GM19035 (cell line): ENCODE measurements around the gene C1GALT1.
"Not testable (repeated sequence)": the region's sequence is repeated elsewhere in the genome, so short reads cannot be mapped to it uniquely, and the experiment has no call there.

ENCODE experiments used
- ATAC-seq: cut with Tn5 transposase; IDR thresholded peaks from one replicate; pipeline ENCODE4 v1.9.1; 2021; ENCODE audit not compliant: unreplicated experiment

The C1GALT1 gene

DNA sequence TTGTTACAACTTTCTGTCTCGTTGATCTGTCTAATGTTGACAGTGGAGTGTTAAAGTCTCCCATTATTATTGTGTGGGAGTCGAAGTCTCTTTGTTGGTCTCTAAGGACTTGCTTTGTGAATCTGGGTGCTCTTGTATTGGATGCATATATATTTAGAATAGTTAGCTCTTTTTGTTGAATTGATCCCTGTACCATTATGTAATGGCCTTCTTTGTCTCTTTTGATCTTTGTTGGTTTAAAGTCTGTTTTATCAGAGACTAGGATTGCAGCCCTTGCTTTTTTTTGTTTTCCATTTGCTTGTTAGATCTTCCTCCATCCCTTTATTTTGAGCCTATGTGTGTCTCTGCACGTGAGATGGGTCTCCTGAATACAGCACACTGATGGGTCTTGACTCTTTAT lies 17.2 kb downstream of the C1GALT1 start:
- not testable (repeated sequence) for ATAC-seq

GRCh38 chr7:7200255-7200654 lies 17.9 kb downstream of the C1GALT1 start:
- ATAC-seq = not testable (repeated sequence)

DNA sequence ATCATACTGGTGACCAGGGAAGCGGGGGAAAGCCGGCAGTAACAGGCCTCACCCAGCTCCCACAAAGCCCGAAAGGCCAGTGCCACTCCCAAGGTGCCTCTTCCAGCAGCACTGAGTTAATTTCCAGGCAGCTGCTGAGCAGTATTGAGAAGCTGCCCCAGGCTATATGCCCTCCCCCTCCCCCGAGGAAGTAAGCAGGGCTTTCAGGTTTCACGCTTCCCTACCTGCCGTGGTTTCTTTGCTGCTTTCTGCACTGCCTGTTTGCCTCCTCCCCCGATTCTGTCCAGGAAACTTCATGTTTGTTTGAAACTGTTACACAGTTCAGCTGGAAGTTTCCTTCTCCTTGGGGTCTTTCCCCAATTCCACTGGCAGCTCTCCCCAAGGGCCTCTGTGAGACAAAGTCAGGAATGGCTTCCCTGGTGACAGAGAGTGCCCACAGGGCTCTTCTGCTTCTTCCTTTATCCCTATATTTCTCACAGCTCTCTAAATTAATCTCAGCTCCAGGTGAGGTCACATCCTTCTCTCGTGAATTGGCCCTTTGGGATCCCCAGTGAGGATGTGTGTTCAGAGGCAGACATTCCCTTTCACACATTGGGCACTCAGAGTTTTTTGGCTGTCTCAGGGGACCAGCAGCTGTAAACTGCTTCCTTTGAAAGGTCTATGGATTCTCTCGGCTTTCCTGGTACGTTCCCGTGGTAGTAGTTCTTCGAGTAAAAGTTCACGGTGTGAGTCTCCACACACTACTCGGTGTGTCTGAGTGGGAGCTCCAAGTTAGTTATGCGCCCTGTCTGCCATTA lies 19.4 kb downstream of the C1GALT1 start:
- peak; percentile 97 for ATAC-seq

DNA sequence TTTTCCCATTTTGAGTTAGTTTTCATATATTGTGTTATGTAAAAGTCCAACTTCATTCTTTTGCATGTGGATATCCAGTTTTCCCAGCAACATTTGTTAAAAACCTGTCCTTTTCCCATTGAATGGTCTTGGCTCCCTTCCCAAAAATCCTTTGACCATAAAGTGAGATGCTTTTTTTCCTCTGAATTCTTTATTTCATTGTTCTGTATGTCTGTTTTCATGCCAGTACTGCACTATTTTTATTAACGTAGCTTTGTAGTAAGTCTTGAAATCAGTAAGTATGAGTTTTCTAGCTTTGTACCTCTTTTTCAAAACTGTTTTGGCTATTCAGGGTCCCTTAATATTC lies 20.0 kb downstream of the C1GALT1 start:
- ATAC-seq = no peak

DNA sequence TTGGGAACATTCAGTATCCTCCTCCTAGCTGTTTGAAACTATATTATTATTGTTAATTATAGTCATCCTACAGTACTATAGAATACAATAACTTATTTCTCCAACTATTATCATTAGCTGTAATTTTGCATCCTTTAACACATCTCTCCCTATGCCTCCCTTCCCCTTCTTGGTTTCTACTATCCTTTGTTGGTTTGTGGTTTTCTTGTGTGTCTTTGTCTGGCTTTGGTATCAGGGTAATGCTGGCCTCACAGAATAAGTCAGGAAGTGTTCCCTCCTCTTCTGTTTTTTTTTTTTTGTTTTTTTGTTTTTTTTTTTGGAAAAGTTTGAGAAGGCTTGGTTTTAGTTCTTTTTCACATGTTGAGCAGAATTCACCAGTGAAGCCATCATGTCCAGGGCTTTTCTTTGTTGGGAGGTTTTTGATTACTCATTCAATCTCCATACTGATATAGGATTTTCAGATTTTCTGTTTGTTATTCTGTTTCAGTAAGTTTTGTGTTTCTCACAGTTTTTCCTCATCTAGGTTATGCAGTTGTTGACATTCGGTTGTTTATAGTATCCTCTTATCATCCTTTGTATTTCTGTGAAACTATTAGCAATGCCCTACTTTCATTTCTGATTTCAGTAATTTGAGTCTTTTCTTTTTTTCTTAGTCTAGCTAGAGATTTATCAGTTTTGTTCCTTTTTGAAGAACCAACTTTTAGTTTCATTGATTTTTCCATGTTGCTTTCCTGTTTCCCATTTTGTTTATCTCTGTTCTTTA lies 21.6 kb downstream of the C1GALT1 start:
- ATAC-seq = no peak

DNA sequence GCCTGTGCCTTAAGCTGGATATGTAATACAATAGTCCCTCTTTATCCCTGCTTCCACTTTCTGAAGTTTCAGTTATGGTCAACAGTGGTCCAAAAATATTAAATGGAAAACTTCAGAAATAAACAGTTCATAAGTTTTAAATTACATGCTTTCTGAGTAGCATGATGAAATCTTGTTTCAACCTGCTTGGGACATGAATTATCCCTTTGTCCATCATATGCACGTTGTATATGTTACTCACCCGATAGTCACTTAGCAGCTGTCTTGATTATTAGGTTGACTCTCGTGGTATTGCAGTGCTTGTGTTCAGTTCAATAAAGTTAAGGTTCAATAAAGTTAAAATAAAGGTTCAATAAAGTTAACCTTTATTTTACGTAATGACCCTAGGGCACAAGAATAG lies 25.5 kb downstream of the C1GALT1 start:
- ATAC-seq = no peak

GRCh38 chr7:7208520-7208919 lies 26.2 kb downstream of the C1GALT1 start:
- no peak for ATAC-seq

DNA sequence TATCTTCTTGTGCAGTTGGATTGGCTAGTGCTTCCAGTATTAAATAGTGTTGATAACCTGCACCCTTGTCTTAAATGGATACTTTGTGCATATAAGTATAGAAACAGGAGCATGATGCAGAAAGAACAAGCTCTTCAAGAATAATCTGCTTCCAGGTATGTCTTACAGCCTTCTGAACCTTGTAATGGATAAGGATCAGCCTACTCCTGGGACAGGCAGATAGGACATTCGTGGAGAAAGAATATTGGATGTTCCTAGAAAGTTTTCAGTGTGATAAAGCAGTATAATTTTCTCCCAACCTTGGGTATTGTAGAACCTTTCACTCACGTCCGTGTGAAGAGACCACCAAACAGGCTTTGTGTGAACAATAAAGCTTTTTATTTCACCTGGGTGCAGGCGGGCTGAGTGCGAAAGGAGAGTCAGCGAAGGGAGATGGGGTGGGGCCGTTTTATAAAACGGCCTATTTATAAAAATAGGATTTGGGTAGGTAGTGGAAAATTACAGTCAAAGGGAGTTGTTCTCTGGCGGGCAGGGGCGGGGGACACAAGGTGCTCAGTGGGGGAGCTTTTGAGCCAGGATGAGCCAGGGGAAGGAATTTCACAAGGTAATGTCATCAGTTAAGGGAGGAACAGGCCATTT lies 27.2 kb downstream of the C1GALT1 start:
- ATAC-seq = no peak

GRCh38 chr7:7210475-7211237 lies 28.3 kb downstream of the C1GALT1 start:
- no peak for ATAC-seq

DNA sequence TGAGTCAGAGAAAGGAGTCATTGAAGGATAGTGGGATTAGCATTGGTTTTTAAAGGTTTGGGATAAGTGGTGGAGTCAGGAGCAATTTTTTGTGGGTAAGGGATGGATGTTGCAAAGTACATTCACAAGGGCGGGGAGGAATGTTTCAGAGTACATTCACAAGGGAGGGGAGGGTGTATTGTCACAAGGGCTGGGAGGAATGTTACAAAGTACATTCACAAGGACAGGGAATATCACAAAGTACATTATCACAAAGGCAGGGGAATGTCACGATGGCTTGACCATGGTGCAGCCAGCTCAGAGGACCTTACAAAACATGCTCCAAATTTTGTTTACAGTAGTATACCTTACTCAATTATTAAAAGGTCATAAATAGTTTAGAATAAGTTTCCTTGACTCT lies 30.3 kb downstream of the C1GALT1 start:
- no peak for ATAC-seq

DNA sequence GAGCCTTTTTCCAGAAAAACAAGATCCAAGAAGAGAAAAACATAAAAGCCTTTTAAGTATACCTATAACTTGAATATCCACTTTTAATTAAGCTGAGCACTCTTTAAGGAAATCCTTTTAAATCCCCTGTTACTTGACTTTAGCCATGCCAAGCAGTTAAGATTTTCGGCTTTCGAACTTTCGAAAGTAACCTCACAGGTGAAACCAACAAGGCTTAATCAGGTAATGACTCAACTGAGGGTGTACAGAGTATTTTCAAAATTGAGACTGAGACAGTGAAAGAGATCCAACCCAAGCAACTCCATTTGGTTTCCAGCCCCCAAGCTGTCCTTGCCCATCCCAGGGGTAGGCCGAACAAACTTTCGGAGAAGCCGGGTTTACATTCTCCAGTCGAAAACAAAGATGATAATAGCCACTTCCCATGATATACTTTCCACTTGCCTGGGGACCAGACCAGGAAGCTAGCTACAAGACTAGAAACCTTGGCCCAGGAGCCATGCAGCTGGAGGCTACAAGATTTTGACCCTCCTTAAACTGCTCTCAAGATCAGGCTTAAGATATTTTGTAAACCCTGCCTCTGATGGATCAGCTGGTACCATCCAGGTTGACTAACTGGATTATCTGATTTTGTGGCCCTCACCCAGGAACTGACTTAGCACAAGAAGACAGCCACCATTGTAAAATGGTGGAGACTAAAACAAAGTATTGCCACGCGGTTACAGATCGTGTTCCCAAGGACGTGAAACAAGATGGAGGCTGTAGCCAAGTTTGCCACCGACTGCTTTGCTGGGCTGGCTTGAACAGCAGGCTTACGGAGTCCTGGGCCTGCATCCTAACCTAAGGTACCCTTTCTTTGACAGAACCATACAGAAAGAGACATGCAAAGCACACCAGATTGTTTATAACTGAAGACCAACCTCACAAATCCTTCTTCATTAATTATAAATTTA lies 32.3 kb downstream of the C1GALT1 start:
- ATAC-seq = no peak

- ATAC-seq = no peak
Measured at GRCh38 chr7:7216279-7216678, 33.9 kb downstream of the C1GALT1 start.

- no peak for ATAC-seq
Measured at GRCh38 chr7:7219216-7219615, 36.9 kb downstream of the C1GALT1 start.

DNA sequence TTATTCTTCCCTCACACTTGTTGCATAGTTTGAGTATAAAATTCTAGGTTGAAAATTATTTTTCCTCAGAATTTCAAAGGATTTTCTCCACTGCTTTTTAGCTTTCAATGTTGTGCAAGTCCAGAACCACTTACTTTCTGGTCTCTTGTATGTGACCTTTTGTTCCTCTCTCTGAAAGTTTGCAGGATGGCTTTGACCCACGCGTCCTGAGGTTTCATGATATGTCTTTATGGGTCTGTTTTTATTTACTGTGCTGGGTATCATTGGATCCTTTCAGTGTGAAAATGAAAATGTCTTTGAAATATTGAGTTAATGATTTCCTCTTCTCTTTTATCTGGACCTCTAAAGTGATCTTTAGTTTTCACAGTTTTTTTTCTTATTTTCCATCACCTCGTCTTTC lies 38.5 kb downstream of the C1GALT1 start:
- ATAC-seq = no peak

GRCh38 chr7:7221599-7222038 lies 39.3 kb downstream of the C1GALT1 start:
- no peak for ATAC-seq

GRCh38 chr7:7223250-7223649 lies 40.9 kb downstream of the C1GALT1 start:
- no peak for ATAC-seq

- no peak for ATAC-seq
Measured at GRCh38 chr7:7226407-7226806, 44.1 kb downstream of the C1GALT1 start.

- ATAC-seq = no peak
Measured at GRCh38 chr7:7228472-7228871, 46.1 kb downstream of the C1GALT1 start.

DNA sequence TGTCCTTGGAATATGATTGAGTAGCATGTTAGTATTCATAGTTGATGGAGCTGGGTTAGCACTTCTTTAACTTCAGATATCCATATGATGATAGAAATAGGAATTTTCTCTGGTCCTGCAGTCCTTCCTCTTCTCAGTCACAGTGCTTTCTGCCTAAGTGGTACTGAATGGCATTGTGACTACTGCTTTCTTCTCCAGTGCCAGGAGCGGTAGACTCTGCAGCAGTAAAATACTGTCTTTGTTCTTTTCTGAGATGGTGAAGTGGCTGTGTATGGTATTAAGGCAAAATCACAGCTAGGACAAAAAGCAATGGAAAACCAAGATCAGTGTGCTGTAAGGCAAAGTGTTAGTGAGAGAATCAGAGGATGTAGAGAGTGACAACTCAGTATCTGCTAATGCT lies 46.6 kb downstream of the C1GALT1 start:
- no peak for ATAC-seq

DNA sequence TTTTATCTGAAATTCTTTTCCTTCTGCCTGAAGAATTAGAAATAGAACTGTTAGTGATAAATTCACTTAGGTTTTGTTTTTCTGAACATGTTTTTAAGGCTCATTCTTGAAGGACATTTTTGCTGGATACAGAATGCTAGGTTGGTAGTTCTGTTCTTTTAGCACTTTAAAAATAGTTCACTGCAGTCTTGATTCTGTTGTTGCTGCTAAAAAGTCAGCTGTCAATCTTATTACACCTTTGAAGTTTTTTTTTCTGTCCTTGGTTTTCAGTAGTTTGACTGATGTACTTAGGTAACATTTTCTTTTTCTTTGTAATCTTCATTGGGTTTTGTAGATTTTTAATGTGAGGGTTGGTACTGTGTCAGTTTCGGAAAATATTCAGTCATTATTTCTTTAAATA lies 48.7 kb downstream of the C1GALT1 start:
- no peak for ATAC-seq
